D721Med (cell line): Measurements from ENCODE around the gene CRIP2.

Experiments used
- DNase-seq: peaks from one replicate; pipeline ENCODE4 v3.0.0; 2011; ENCODE audit warnings: low spot score; ENCODE audit not compliant: insufficient read length
- FAIRE-seq: peaks from 2 replicates; lab custom pipeline; 2011; peaks lifted over from hg19 to GRCh38; lab: Jason Lieb, UNC
- TF ChIP-seq, protein P1 (sequence below): IDR thresholded peaks from 2 replicates; pipeline ENCODE4 v1.5.1; 2012; ENCODE audit warnings: mild to moderate bottlenecking, control low read depth; ENCODE audit not compliant: insufficient read depth; ENCODE audit errors: missing control alignments

Gene CRIP2

DNA sequence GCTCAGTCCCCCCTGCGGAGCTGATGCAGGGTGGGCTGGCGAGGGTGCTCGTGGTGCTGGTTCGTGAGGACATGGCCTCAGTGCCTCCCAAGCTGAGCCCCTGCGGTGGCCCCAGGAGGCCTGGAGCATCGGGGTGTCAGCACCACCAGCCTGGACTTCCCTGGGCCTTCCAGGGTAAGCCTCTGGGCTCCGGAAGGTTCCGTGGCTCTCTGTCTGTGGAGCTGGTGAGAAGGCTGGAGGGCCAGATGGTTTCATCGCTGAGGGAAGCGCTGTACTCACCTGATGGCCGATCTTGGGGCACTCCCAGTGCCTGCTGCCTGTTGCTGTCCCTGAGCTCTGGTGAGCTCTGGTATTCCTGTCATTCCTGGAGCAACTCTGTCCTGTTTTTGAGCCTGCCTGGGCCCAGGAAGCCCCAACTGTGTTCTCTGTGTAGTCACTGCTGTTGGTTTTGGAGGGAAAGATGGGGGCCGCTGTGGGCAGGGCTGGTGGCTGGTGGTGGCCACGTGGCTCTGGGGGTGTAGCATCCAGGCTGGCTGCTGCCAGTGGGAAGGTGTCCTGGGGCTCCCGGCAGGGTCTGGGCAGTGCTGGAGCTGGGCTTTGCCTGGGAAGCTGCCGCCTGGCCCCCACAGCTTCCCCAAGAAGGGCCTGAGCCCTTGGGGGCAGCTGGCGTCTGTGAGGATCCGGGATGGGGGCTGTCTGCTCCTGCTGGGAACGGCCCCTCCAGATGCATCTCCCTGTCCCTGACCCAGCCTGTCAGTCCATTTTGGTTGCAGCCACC lies 36.7 kb upstream of the CRIP2 start:
- TF ChIP-seq, protein P1, sequence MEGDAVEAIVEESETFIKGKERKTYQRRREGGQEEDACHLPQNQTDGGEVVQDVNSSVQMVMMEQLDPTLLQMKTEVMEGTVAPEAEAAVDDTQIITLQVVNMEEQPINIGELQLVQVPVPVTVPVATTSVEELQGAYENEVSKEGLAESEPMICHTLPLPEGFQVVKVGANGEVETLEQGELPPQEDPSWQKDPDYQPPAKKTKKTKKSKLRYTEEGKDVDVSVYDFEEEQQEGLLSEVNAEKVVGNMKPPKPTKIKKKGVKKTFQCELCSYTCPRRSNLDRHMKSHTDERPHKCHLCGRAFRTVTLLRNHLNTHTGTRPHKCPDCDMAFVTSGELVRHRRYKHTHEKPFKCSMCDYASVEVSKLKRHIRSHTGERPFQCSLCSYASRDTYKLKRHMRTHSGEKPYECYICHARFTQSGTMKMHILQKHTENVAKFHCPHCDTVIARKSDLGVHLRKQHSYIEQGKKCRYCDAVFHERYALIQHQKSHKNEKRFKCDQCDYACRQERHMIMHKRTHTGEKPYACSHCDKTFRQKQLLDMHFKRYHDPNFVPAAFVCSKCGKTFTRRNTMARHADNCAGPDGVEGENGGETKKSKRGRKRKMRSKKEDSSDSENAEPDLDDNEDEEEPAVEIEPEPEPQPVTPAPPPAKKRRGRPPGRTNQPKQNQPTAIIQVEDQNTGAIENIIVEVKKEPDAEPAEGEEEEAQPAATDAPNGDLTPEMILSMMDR: no peak
- FAIRE-seq: no peak
- no peak for DNase-seq

DNA sequence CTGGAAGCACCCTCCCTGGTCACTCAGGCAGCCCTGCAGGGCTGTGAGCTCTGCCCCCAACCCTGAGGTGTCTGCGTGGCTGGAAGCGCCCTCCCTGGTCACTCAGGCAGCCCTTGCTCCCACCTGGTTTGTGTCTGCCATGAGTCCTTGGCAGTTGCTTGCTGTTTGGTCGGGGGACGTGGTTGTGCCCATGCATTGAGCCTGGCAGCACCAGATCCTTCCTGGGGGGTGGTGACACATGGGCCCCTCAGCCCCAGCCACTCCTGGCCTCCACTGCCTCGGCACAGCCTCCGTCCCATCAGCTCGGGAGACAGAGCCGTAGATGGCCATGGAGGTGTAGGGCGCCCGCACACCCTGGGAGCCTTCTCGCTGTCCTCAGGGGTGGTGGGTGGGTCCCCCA lies 35.4 kb upstream of the CRIP2 start:
- TF ChIP-seq, protein P1: no peak
- FAIRE-seq (no peak), DNase-seq (no peak)

DNA sequence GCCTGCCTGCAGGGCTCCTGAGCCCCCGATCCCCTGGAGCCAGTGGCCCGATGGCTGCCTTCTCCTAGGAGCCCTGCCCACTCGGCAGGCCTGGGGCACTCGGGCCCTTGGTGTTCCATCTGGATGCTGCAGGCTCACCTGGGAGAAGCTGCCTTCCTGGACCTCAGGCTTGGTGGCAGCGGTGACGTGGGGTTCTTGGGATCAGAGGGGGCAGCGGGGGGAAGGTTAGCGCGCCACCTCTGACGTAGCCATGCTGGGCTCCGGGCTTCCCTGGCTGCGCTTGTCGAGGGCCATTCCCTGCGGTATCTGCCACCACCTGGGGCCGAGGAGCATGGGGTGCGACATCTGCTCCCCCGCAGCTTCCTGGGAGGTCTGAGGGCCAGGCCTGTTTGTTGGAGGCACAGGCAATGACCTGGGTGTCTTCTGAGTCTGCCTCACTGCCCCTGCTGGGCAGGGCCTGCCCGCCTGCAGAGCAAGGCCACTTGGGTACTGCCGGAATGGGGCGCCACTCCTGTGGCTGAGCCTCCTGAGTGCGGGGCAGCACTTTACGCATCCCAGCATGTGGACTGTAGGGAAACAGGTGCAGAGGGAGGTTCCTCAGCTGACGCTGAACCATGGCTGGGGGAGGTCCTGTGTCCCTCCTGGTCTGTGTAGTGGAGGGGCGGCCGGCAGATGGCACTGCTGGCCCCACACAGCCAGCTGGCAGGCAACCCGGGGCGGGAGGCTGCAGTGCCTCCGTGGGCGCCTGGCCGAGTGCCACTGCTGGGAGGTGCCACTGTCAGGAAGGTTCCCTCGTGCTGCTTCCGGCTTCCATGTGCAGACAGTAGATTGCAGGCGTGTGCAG lies 34.7 kb upstream of the CRIP2 start:
- TF ChIP-seq, protein P1: peak; percentile 21
- FAIRE-seq (no peak), DNase-seq (no peak)

DNA sequence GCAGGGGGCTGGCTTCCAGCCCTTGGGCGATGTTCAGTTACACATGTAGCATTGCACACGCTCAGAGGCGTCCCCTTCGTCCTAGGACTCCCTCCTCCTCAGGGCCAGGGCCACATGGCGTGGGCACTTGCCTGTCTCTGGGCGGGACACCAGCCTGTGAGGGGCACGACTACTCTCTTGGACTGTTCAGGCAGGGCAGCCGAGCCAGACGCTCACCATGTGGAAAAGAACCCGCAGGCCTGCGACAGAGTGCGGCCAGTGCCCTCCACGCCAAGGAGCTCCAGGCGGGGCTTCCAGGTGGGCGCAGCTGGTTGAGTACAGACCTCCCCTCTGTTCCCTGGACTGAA lies 34.1 kb upstream of the CRIP2 start:
- DNase-seq (no peak), FAIRE-seq (no peak)
- TF ChIP-seq, protein P1: no peak

DNA sequence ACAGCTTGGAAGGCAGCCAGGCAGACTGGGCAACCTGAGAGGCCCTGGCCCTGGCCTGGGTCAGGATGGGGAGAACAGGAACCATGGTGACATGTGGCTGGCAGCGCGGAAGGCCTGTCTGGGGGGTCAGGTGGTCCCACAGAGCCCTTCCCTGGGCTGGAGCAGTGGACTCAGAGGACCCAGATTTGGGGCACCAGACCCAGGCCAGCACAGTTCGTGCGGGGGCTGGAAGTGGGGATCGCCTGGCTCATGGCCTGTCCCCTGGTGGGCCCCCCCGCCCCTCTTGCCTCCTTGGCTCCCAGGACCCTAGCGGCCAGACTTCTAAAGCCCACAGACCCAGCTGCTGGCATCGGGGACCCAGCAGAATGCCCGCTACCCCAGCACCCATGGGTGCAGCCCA lies 33.6 kb upstream of the CRIP2 start:
- DNase-seq (no peak), FAIRE-seq (no peak)
- TF ChIP-seq, protein P1: no peak

DNA sequence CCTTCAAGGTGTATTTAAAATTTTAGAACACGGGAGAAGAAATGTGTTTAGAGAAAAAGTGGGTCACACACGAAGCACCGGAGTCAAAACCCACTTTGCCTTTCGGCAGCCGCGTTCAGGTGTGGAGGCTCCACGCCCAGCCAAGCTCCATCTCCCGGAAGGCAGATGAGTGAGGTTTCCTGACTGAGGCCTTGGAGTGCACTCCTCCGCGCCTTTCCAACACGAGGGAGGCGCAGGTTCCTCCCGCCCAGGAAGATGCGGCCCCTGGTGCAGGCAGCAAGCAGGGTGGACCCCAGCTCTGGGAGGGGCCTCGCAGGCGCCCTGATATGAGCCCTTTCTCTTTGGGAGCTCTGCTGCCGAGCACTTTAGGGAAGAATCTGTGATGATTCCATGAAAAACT lies 32.5 kb upstream of the CRIP2 start:
- FAIRE-seq: no peak
- TF ChIP-seq, protein P1: no peak
- no peak for DNase-seq
